Neural cell (in vitro differentiated cells): ENCODE results near the gene MTERF1. TPM values are rescaled to one million over a fixed set of nuclear protein-coding genes. Genes with fewer than 3 reads are reported as not detected.

Experiments
- H2AFZ ChIP-seq: fragments of 200-600, 300-800 bp; sonication (generic), shearing (Covaris generic); 2 replicates; pipeline ENCODE4 v1.6.0; 2014; ENCODE audit warnings: low read depth, mild to moderate bottlenecking, antibody characterized with exemption, low read length, moderate library complexity
- H3F3A ChIP-seq: fragments of 200-600 bp; shearing (Covaris generic); 2 replicates; pipeline ENCODE4 v1.6.1; 2016; ENCODE audit warnings: mild to moderate bottlenecking, moderate library complexity, mixed read lengths, antibody characterized with exemption, low read length; ENCODE audit not compliant: insufficient read depth, poor library complexity, severe bottlenecking
- H3K27ac ChIP-seq: fragments of 200-600, 300-800 bp; sonication (generic), shearing (Covaris generic); 2 replicates; pipeline ENCODE4 v1.5.1; 2014; ENCODE audit warnings: mild to moderate bottlenecking, low read length, moderate library complexity
- H3K27me3 ChIP-seq: fragments of 300-800, 200-600 bp; sonication (generic), shearing (Covaris generic); 2 replicates; pipeline ENCODE4 v1.6.0; 2014; ENCODE audit warnings: mild to moderate bottlenecking, low read depth, low read length, moderate library complexity; ENCODE audit not compliant: insufficient read depth
- H3K36me3 ChIP-seq: fragments of 300-800, 200-600 bp; sonication (generic), shearing (Covaris generic); 2 replicates; pipeline ENCODE4 v1.5.1; 2014; ENCODE audit warnings: mild to moderate bottlenecking, antibody characterized with exemption, low read length, moderate library complexity; ENCODE audit not compliant: insufficient read depth
- H3K4me2 ChIP-seq: fragments of 300-800, 200-600 bp; sonication (generic), shearing (Covaris generic); 2 replicates; pipeline ENCODE4 v1.6.0; 2014; ENCODE audit warnings: mild to moderate bottlenecking, low read length
- H3K4me3 ChIP-seq: fragments of 300-800, 200-600 bp; sonication (generic), shearing (Covaris generic); 2 replicates; pipeline ENCODE4 v1.5.1; 2014; ENCODE audit warnings: mild to moderate bottlenecking, low read length, moderate library complexity
- H3K79me2 ChIP-seq: fragments of 200-600 bp; shearing (Covaris generic); replicated peaks from 2 replicates; pipeline ENCODE4 v1.6.0; 2014; ENCODE audit warnings: mild to moderate bottlenecking, low read length, moderate library complexity; ENCODE audit not compliant: insufficient read depth
- H3K9ac ChIP-seq: fragments of 300-800, 200-600 bp; sonication (generic), shearing (Covaris generic); 2 replicates; pipeline ENCODE4 v1.6.1; 2016; ENCODE audit warnings: mild to moderate bottlenecking, low read length, mixed read lengths
- H3K9me2 ChIP-seq: fragments of 200-600 bp; shearing (Covaris generic); 2 replicates; pipeline ENCODE4 v1.6.1; 2016; ENCODE audit warnings: mild to moderate bottlenecking, low read length, mixed read lengths; ENCODE audit not compliant: insufficient read depth
- H3K9me3 ChIP-seq: fragments of 200-600, 300-800 bp; sonication (generic), shearing (Covaris generic); 2 replicates; pipeline ENCODE4 v1.6.1; 2016; ENCODE audit warnings: mild to moderate bottlenecking, mixed run types, low read length, moderate library complexity, mixed read lengths
- H4K20me1 ChIP-seq: fragments of 200-600 bp; shearing (Covaris generic); 2 replicates; pipeline ENCODE4 v1.6.1; 2016; ENCODE audit warnings: mild to moderate bottlenecking, mixed run types; ENCODE audit not compliant: insufficient read depth
- CTCF ChIP-seq: fragments of 450-650 bp; IDR thresholded peaks from 2 replicates; pipeline ENCODE4 v1.5.1; 2014; ENCODE audit warnings: antibody characterized with exemption, mild to moderate bottlenecking, moderate library complexity; ENCODE audit not compliant: poor library complexity, severe bottlenecking
- EP300 ChIP-seq: fragments of 450-650 bp; conservative IDR thresholded peaks from 2 replicates; pipeline ENCODE4 v1.6.1; 2014; ENCODE audit warnings: antibody characterized with exemption, mild to moderate bottlenecking, moderate library complexity; ENCODE audit not compliant: poor library complexity, severe bottlenecking
- EZH2 ChIP-seq: fragments of 200-600, 300-800 bp; shearing (Covaris generic), sonication (generic); IDR thresholded peaks from 2 replicates; pipeline ENCODE4 v1.6.1; 2014; ENCODE audit warnings: antibody characterized with exemption, low read length, borderline replicate concordance, mild to moderate bottlenecking; ENCODE audit not compliant: insufficient read depth, poor library complexity, severe bottlenecking
- MXI1 ChIP-seq: fragments of 450-650 bp; conservative IDR thresholded peaks from 2 replicates; pipeline ENCODE4 v1.6.1; 2014; ENCODE audit warnings: antibody characterized with exemption, mild to moderate bottlenecking; ENCODE audit not compliant: poor library complexity, severe bottlenecking
- POLR2AphosphoS5 ChIP-seq: IDR thresholded peaks from 2 replicates; pipeline ENCODE4 v1.6.1; 2012
- RAD21 ChIP-seq: fragments of 450-650 bp; conservative IDR thresholded peaks from 2 replicates; pipeline ENCODE4 v1.6.1; 2014; ENCODE audit warnings: antibody characterized with exemption, mild to moderate bottlenecking, moderate library complexity
- REST ChIP-seq: IDR thresholded peaks from 2 replicates; pipeline ENCODE4 v1.6.1; 2012; ENCODE audit warnings: borderline replicate concordance
- SMC3 ChIP-seq: fragments of 450-650 bp; conservative IDR thresholded peaks from 2 replicates; pipeline ENCODE4 v1.6.1; 2014; ENCODE audit warnings: antibody characterized with exemption, mild to moderate bottlenecking, moderate library complexity; ENCODE audit not compliant: poor library complexity
- TAF1 ChIP-seq: IDR thresholded peaks from 2 replicates; pipeline ENCODE4 v1.6.1; 2012; ENCODE audit warnings: low read depth
- polyA plus RNA-seq: library from polyadenylated mRNA; depleted of rRNA; stranded (reverse); fragments of >200 nt; gene quantifications from 2 replicates; pipeline ENCODE4 v1.2.3, GENCODE V29; 2014

The MTERF1 gene
- polyA plus RNA-seq, 1 donor from 2014 or later: 22.9 TPM

DNA sequence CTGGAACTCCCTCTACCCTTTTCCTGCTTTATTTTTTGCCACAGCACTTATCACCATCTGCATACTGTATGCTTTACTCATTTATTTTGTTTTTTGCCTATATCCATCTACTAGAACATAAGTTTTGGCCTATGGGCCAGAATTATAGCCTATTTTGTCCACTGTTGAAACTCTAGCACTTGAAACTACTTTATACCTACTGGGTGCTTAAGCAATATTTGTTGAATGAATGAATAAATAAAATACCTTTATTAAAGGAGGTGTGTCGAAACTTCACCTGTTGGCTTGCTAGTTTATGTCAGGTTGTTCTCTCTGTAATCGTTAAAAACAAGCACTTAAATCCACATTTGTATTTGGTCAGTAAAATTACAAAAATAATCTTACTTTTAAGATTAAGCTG, 53.3 kb downstream of the MTERF1 start:
- Histone ChIP-seq H3K9me3 (no peaks in the 10 kb centered on the region), H3K36me3 (no peaks in the 10 kb centered on the region), H4K20me1 (no peaks in the 10 kb centered on the region), H3K9ac (no peak overlapping the region), H3K4me2 (no peak overlapping the region), H3F3A (no peaks in the 10 kb centered on the region), H3K79me2 (no peaks in the 10 kb centered on the region), H3K4me3 (no peak overlapping the region), H3K27ac (no peak overlapping the region), H2AFZ (no peak overlapping the region), H3K9me2 (no peaks in the 10 kb centered on the region), H3K27me3 (no peaks in the 10 kb centered on the region)
- TF ChIP-seq SMC3: no peak
- no peak for TF ChIP-seq TAF1
- TF ChIP-seq REST: no peak
- no peak for TF ChIP-seq EP300
- no peak for TF ChIP-seq RAD21
- no peak for TF ChIP-seq CTCF
- no peak for TF ChIP-seq EZH2
- no peak for TF ChIP-seq POLR2AphosphoS5
- TF ChIP-seq MXI1: no peak

GRCh38 chr7:91826377-91826776, 54.1 kb downstream of the MTERF1 start:
- Histone ChIP-seq H4K20me1 (no peaks in the 10 kb centered on the region), H3K4me2 (no peak overlapping the region), H3K9me3 (no peaks in the 10 kb centered on the region), H3K9ac (no peak overlapping the region), H2AFZ (no peak overlapping the region), H3K4me3 (no peak overlapping the region), H3K79me2 (no peaks in the 10 kb centered on the region), H3F3A (no peaks in the 10 kb centered on the region), H3K36me3 (no peaks in the 10 kb centered on the region), H3K27ac (no peak overlapping the region), H3K27me3 (no peaks in the 10 kb centered on the region), H3K9me2 (no peaks in the 10 kb centered on the region)
- TF ChIP-seq TAF1 (no peak), MXI1 (no peak), RAD21 (no peak), CTCF (no peak), REST (no peak), POLR2AphosphoS5 (no peak), SMC3 (no peak), EP300 (no peak)
